GM19043 (cell line): ENCODE data around the gene MTAP.
A peak's percentile ranks its signal among the peaks of the same experiment; 100 is the strongest.

Source experiments
- ATAC-seq: cut with Tn5 transposase; IDR thresholded peaks from one replicate; pipeline ENCODE4 v1.9.1; 2021; ENCODE audit warnings: low read depth; ENCODE audit not compliant: unreplicated experiment

MTAP gene

DNA sequence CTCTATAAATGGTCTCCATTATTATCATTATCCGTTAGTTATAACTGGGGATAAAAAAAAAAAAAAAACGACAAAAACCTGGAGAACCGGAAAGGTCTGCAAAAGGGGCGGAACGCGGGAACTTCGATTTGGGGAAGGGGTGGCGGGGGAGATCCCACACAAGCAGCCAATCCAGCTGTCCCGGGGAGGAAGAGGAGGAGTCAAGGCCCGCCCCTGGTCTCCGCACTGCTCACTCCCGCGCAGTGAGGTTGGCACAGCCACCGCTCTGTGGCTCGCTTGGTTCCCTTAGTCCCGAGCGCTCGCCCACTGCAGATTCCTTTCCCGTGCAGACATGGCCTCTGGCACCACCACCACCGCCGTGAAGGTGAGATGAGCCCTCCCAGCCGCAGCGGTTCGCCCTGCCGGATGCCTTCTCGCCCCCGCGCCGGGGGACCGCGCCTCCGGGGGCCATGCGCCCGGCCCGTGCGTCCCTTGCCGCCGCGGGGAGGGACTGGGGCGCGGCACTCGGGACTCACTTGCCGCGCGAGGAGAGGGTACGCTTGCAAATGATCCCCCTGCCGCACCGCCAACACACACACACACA is at the start of gene MTAP:
Gene MTAP (plus strand): TSS at position 219 of the 583 bp plus-strand sequence. CDS start 113 bp downstream, at position 332.
- ATAC-seq, result peak; percentile 81

DNA sequence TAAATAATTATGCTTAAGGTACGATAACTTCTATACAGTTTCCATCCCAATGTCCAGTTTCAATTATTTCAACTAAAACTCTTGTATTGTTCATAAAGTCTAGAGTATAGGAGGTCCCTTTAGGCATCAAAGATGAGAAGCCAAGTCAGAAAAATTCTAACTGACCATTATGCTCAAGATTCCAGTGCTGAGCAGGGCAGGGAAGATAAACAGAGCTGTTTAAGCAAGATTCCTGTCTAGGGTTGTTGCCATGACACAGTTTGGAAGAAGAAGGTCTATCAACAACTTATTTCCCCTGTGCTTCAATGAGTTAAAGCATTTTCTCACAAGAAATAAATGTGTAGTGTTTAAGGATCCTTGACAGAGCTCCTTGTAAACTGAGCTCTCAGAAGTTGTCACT is 48.9 kb upstream of the MTAP start:
- ATAC-seq, result no peak

DNA sequence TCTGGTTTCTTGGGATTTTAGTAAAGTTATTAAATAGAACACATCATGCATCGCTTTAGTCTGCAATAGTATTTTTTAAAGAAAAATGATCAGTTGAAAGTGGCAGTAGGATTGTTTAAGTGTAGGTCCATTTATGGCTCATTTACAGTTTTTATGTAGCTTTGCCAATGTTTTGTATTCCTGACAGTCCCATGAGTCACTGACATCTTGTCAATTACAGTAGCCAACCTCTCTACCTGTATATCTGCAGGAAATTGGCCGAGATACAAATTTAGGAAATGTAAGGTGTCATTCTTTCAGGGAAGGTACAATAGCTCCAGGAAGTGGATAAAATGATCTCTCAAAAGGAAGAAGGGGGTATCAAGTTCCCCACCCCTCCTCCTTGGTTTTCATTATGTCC is 47.7 kb upstream of the MTAP start:
- ATAC-seq, result no peak

DNA sequence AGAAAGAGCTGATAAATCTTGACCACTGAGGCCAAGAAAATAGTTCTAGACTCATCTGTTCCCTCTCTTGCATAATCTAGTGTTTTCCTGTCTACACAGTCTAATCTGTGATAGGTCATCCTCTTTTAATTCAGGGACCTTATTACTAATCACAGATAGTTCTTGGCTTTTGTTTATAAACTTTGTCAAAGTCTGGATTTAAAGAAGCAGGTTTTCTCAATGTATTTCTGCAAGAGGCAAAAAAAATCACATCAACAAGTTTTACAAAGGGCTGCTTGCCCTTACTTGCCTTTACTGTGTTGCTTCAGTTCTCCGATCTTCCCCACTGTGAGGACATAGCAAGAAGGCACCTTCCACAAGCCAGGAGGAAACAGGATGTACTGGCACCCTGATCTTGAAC is 43.9 kb upstream of the MTAP start:
- ATAC-seq, result no peak

DNA sequence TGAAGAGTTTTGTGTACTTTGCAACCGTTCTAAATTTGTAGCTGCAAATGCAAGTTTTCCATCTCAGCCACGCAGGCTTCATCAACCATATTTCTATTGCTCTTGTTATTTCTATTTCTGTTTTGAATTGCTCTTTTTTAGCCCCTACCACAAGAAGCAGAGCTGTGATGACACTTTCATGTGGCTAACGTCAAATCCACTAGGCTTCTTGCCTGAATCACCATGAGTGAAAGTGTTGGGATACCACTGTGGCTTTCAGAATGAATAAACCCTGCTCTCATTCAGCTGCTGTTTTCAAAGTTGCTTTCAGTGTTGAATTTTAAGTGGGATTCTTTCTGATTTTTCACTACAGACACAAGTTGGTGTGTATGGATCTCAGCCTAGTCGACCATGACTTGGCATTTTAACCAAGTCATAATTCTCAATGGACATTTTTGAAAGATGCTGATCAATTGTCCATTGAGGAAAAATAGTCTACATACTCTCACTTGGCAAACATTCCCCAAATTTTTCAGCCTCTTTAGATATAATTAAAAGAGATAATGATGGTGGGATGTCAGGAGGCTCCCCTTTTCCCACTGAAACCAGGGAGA is 41.0 kb upstream of the MTAP start:
- peak; percentile 80 for ATAC-seq

DNA sequence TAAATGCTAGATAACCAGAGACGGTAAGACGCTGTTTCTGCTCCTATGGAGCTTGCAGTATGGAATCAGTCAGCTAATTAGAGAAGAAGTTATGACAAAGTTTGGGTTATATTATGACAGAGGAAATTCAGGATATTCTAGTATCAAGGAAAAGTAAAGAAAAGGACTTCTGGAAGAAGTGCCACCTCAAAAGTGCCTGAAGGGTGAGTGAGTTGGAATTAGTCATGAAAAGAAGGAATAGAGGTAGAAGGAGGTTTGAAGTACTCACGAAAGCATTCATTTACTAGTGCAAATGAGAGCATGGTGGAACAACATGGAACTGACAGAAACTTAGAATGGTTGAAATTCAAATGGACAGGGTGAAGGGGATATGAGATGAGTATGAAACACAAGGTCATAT is 40.4 kb upstream of the MTAP start:
- ATAC-seq, result no peak

DNA sequence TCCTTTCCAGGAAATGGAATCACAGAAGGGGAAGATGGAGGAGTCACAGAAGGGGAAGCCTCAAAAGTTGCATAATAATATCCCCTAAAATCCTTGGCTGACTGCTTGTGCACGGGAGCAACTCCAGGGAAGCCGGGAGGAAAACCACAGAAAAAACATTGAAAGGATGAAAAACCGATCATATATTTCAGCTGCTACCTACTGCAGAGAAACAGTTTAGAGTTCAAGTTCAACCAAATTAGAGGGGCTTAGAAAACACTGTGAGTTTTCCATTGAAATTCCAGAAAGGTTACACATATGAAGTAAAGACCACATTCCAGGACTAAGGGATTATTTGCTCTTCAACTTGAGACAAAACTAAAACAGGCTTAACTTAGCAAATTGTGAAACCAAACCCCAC is 37.6 kb upstream of the MTAP start:
- ATAC-seq, result no peak

DNA sequence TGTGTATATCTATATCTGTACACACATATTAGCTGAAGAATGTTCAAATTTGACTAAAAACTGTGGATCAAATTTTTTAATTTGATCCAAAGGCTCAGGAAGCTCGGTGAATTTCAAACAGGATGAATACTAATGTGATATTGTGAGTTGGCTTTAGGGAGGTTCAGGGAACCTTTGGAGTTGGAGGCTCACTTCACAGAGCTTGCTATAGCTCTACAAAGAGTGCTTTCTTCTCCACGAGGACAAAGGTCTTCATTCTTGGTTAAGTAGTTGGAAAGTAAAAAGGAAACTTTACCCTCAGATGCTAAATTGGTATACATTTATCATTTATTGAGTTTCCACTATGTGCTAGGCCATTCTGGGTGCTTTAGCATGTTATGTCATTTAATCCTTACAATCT is 36.3 kb upstream of the MTAP start:
- ATAC-seq, result no peak

DNA sequence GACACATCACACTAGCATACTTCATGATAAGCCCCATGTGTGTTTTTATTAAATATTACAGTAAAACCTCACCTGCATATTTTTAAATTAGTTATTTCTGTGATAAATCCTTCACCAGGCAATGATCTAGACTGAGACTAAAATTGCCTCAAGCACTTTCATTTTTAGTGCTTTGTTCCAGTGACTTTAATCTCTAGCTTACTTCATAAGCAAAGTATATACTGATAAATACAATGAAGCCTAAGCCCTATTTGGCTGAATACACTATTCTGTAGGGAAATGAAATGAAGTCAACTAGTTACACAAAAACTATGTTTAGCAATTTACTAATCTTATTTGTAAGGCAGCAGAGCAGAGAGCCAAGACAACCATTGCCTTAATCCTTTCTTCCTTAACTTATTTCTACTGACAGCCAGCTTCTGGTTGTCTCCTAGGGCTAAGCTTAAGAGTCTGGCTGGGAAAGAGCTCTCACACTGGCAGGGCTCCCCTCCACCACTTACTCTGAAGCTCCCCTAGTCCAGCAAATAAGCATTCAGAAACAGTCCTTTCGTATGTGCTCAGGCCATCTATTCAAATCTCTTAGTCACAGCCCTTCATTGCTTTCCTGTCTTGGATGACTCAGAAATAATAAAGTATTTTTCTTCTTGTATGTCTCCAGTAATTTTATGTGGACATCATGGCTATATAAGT is 31.4 kb upstream of the MTAP start:
- ATAC-seq, result no peak

DNA sequence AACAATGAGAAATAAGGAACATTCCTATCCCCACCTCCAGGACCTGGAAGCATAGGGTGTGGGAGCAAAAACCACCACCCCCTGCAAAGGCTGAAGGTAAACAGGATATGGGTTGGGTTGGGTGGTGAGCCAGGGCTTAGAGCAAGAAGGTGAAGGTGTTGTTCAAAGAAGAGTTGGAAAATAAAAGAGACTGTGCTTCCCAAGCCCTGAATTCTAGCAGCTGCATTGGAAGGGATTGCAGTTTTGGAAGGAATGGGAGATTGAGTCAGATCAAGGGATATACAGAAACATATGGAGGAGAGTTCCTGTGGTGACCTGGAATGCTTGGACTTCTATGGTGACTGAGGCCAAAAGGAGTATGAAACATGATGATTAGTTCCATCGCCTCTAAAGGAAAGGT is 24.7 kb upstream of the MTAP start:
- ATAC-seq, result no peak

DNA sequence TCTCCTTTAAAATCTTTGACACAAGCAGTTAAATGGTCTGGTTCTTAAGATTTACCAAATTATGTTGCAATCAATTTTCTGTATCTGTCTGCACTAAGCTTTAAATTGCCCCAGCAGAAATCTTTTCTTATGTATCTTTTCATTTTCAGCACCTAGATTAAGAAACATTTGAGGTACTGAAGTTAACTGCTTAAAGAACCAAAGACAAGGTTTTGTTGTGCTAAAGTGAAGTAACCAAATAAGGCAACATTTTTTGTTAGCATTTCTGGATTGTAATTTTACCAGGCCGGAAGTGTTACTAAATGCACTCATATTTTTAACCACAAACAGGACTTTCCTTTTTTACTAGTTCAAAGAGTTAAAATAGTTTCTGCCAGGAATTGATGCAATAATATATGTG is 24.1 kb upstream of the MTAP start:
- no peak for ATAC-seq

DNA sequence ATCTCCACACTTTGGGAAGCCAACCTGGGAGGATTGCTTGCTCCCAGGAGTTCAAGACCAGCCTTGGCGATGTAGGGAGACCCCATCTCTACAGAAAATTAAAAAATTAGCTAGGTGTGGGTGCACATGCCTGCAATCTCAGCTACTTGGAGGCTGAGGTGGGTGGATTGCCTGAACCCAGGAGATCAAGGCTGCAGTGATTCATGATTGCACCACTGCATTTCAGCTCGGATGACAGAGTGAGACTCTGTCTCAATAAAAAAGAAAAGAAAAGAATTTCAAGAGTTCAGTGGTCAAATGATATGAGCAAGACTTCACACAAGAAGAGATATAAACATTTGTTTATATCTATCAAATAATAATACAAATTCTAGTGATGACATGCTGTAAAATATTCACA is 23.0 kb upstream of the MTAP start:
- ATAC-seq, result no peak

DNA sequence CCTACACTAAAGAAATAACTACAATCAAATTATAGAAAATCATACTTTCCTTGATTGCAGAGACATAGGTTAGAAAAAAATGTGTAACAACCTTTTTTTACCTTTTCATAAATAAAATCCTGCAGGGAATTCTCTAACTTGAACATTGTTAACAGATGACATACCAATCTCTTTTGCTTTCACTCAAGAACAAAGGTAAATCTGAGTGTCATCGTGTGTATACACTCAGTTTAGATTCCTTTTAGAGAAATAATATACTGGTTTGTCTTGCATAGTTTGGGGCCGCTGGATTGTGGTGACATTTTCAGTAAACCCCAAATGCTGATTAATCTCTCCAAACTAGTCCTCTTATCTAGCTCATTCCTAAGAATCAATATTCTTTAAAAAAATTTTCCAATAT is 20.8 kb upstream of the MTAP start:
- no peak for ATAC-seq

DNA sequence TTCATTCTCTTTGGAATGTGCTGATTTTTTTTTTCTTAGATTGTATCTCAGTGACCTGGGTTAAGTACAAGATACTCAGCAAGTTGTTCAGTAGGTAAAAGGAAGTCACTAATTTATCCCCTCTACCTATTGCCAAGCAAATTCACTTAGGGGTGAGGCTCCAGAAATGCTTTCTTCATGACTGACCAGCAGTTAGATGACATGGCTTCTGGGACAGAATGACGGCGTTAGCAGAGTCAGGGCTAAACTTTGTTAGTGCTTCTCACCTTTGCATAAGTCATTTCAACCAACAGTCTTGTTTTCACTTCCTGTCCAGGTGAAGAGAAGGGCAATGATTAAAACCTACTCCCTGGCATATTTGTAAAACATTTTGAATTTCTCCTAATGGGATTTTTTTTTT is 20.2 kb upstream of the MTAP start:
- no peak for ATAC-seq

DNA sequence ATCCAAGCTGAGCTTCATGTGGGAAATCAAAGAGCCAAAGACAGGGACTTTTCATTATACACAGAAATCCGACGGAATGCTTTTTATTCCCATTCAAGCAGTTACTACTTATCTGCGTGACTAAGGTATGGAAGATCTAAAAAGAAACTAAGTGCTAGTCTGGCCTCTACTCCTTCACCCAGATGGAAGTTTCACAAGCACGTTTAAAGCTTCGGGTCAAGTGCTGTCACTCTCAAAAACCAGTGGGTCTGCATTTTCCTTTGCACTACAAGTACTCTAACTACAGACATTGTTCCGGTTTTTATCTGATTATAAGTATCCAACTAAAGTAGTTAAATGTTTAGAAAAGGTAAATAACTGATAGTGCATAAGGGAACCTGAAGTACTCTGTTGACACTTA is 13.7 kb upstream of the MTAP start:
- ATAC-seq, result no peak

DNA sequence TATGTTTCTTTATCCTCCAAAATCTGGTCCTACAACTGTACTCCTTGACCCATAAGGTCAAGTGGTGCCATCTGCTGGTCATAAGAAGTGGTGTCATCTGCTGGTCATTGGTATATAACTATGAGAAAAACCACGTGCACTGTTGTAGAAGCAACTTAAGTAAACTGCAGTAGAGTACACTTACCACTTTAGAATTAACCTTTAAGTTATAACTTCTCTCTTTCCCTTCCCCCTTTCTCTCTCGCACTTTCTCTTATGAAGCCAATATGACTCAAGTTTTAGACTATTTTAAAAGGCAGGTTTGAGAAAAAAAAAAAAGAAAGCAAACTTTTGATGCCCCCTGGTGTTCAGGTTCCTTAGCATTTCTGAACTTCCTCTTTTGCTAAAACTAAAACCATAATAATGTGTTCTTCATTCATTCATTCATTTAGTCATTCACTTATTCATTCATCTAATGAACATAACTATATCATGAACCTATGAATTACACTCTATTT is 12.8 kb upstream of the MTAP start:
- peak; percentile 99 for ATAC-seq

DNA sequence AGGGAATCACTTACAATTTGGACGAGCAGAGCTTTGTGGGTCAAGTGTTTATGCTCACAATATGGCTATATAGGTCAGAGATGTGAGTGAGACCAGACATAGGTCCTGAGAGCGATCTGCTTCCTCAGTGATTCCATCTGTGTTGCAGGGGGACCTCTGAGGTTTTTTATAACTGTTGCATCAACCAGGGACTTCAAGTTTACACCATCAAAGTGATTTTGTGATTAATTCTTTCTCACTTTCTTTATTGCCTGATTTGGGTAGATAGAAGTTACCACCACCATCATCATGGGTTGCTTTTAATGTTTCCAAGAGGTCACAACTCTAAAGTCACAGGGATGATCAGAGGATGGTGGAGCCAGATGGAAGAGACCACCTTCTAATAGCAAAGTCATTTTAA is 7.0 kb upstream of the MTAP start:
- no peak for ATAC-seq

DNA sequence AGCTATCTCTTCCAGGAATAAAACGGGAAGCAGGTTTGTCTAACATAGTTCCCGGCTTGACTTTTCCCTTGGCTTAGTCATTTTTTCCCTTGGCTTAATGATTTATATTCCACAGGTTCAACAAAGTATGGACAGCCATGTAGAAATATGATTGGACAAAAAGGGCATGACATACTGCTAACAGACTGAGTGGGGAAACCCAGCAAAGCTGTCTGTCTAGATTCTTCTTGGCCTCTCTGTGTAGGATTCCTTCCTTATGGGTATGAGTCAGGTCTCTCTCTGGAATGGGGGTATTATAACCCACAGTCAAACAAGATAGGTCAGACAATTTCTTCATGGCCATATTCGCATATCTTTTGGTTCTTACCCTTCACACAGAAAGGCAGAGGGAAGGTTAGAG is 5.7 kb upstream of the MTAP start:
- ATAC-seq, result no peak

DNA sequence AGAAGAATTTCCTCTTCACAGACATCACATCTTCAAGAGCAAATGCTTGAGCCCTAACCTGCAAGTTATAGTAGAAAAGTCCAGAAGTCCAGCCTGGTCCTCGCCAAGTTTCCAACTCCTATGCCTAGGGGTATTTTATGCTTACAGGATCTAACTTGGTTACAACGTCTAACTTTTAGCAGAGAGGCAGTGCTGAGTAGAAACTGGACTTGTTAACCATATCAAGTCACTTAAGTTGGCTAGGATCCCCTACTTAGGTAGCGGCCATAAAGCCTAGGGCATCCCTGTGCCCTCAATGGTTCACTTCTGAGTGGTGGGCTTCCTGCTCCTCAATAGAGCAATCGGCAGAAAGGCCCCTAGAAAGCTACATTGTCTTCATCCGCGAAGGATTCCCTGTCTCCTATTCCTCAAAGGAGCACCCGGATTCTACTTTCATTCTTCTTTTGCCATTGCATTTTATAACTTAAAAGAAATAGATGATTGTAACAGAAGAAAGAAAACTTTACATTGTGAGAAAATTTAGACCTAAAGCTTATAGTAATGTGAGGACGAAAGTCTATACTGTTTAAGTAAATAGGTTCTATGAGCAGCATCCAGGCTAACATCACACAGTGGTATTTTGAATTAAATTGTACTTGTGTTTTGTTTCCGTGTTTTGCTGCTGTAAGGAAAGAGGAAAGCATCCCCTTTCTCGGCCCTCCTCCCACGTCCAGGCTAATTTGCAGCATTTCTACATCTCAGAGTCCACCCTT is 1.3 kb upstream of the MTAP start:
- no peak for ATAC-seq

DNA sequence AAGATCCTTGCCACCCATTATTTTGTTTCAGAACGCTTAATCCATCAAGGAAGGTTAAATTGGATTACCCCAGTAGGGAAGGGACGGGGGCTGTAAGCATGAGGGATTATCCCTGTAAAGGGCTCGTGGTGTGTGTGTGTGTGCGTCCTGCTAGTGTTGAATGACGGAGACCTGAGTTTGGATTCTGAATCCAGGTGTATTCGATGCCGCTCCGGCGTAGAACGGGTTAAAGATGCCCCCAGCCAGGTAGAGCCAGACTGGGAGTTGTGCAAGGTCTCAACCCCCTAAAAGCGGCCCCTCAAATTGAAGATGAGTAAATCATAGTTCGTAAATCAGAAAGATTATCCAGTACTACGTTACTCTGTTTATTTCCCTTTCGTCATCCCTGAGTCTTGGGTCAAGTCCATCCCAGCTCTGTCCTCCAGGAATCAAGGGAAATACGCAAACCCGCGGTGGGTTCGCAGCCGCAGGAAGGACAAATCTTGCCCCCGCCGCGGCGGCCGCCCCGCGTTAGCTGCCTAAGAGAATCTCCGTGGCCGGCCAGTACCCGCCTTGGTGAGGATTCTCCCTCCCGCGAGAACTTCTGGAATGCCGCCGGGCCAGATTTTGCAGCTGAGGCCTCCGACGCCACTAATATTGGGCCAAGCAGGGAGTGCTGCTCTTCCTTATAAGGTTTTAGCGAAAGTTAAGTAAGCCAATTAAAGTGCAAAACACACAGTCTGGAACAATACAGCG is 586 bp upstream of the MTAP start:
- peak; percentile 24 for ATAC-seq

DNA sequence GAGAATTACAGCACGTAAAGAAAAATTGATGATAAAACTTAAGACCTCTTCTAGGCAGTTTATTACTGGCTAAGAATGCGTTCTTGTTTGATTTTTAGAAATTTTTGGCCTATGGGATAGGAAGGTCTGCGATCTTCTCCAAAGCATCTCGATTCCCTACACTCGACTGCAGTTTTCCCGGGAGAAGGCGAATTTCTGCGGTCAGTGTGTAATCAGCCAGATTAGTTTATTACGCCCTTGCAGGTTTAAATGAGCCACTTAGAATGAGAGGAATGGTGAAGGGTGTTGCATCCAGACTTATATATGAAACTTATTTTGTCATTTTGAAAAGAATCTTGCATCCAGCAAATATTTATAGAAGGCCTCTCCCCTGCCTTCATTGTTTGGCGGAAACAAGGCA is 1.2 kb downstream of the MTAP start:
- no peak for ATAC-seq
